ENCODE results near the gene AFAP1L2.

Gene AFAP1L2

GRCh38 chr10:114384181-114384580 lies 20.1 kb downstream of the AFAP1L2 start:
- Histone ChIP-seq H3K9me3 (ENCODE audit: control insufficient read depth, low read length) (no peaks in the 10 kb centered on the region), H3K4me3 (ENCODE audit: low read length) (no peak overlapping the region), H3K4me1 (ENCODE audit: control insufficient read depth, insufficient read depth, low read length) (no peaks in the 10 kb centered on the region), H3K9ac (ENCODE audit: low read length) (no peak overlapping the region), H3K27me3 (ENCODE audit: control insufficient read depth, insufficient read depth, low read length) (no peaks in the 10 kb centered on the region), H3K36me3 (ENCODE audit: control insufficient read depth, insufficient read depth, low read length) (no peaks in the 10 kb centered on the region)

- no peaks in the 10 kb centered on the region for H3K9me3 ChIP-seq (ENCODE audit: control insufficient read depth, low read length)
- no peak overlapping the region for H3K9ac ChIP-seq (ENCODE audit: low read length)
- H3K36me3 ChIP-seq (ENCODE audit: control insufficient read depth, insufficient read depth, low read length), result no peaks in the 10 kb centered on the region
- no peaks in the 10 kb centered on the region for H3K4me1 ChIP-seq (ENCODE audit: control insufficient read depth, insufficient read depth, low read length)
- no peak overlapping the region for H3K4me3 ChIP-seq (ENCODE audit: low read length)
- no peaks in the 10 kb centered on the region for H3K27me3 ChIP-seq (ENCODE audit: control insufficient read depth, insufficient read depth, low read length)
These were observed 23.5 kb downstream of the AFAP1L2 start for GRCh38 chr10:114380797-114381196.

GRCh38 chr10:114380060-114380459 lies 24.2 kb downstream of the AFAP1L2 start:
- Histone ChIP-seq H3K9ac (ENCODE audit: low read length) (no peak overlapping the region), H3K27me3 (ENCODE audit: control insufficient read depth, insufficient read depth, low read length) (no peaks in the 10 kb centered on the region), H3K36me3 (ENCODE audit: control insufficient read depth, insufficient read depth, low read length) (no peaks in the 10 kb centered on the region), H3K4me1 (ENCODE audit: control insufficient read depth, insufficient read depth, low read length) (no peaks in the 10 kb centered on the region), H3K9me3 (ENCODE audit: control insufficient read depth, low read length) (no peaks in the 10 kb centered on the region), H3K4me3 (ENCODE audit: low read length) (no peak overlapping the region)

GRCh38 chr10:114379631-114380041 lies 24.7 kb downstream of the AFAP1L2 start:
- Histone ChIP-seq H3K36me3 (ENCODE audit: control insufficient read depth, insufficient read depth, low read length) (no peaks in the 10 kb centered on the region), H3K9ac (ENCODE audit: low read length) (no peak overlapping the region), H3K4me1 (ENCODE audit: control insufficient read depth, insufficient read depth, low read length) (no peaks in the 10 kb centered on the region), H3K4me3 (ENCODE audit: low read length) (no peak overlapping the region), H3K9me3 (ENCODE audit: control insufficient read depth, low read length) (no peaks in the 10 kb centered on the region), H3K27me3 (ENCODE audit: control insufficient read depth, insufficient read depth, low read length) (no peaks in the 10 kb centered on the region)

- H3K4me1 ChIP-seq (ENCODE audit: control insufficient read depth, insufficient read depth, low read length), result peaks cover 3% of the 10 kb centered on the region
- no peaks in the 10 kb centered on the region for H3K9me3 ChIP-seq (ENCODE audit: control insufficient read depth, low read length)
- no peaks in the 10 kb centered on the region for H3K36me3 ChIP-seq (ENCODE audit: control insufficient read depth, insufficient read depth, low read length)
- H3K4me3 ChIP-seq (ENCODE audit: low read length), result no peak overlapping the region
- no peak overlapping the region for H3K9ac ChIP-seq (ENCODE audit: low read length)
- no peaks in the 10 kb centered on the region for H3K27me3 ChIP-seq (ENCODE audit: control insufficient read depth, insufficient read depth, low read length)
These were observed 27.8 kb downstream of the AFAP1L2 start for GRCh38 chr10:114376523-114376922.

GRCh38 chr10:114375047-114375446 lies 29.3 kb downstream of the AFAP1L2 start:
- Histone ChIP-seq H3K4me3 (ENCODE audit: low read length) (no peak overlapping the region), H3K9ac (ENCODE audit: low read length) (no peak overlapping the region), H3K9me3 (ENCODE audit: control insufficient read depth, low read length) (no peaks in the 10 kb centered on the region), H3K4me1 (ENCODE audit: control insufficient read depth, insufficient read depth, low read length) (peaks cover 3% of the 10 kb centered on the region), H3K36me3 (ENCODE audit: control insufficient read depth, insufficient read depth, low read length) (no peaks in the 10 kb centered on the region), H3K27me3 (ENCODE audit: control insufficient read depth, insufficient read depth, low read length) (no peaks in the 10 kb centered on the region)

GRCh38 chr10:114374053-114374791 lies 30.1 kb downstream of the AFAP1L2 start:
- no peak overlapping the region for H3K4me3 ChIP-seq (ENCODE audit: low read length)

GRCh38 chr10:114373631-114374030 lies 30.7 kb downstream of the AFAP1L2 start:
- no peak overlapping the region for H3K9ac ChIP-seq (ENCODE audit: low read length)
- no peaks in the 10 kb centered on the region for H3K9me3 ChIP-seq (ENCODE audit: control insufficient read depth, low read length)
- peaks cover 3% of the 10 kb centered on the region for H3K4me1 ChIP-seq (ENCODE audit: control insufficient read depth, insufficient read depth, low read length)
- H3K36me3 ChIP-seq (ENCODE audit: control insufficient read depth, insufficient read depth, low read length), result no peaks in the 10 kb centered on the region
- no peaks in the 10 kb centered on the region for H3K27me3 ChIP-seq (ENCODE audit: control insufficient read depth, insufficient read depth, low read length)
- H3K4me3 ChIP-seq (ENCODE audit: low read length), result no peak overlapping the region

More at GRCh38 chr10:114374053-114374791, 30.1 kb downstream of the AFAP1L2 start:
- H3K36me3 ChIP-seq (ENCODE audit: control insufficient read depth, insufficient read depth, low read length), result no peaks in the 10 kb centered on the region
- no peak overlapping the region for H3K9ac ChIP-seq (ENCODE audit: low read length)
- no peaks in the 10 kb centered on the region for H3K9me3 ChIP-seq (ENCODE audit: control insufficient read depth, low read length)
- H3K4me1 ChIP-seq (ENCODE audit: control insufficient read depth, insufficient read depth, low read length), result peaks cover 3% of the 10 kb centered on the region
- no peaks in the 10 kb centered on the region for H3K27me3 ChIP-seq (ENCODE audit: control insufficient read depth, insufficient read depth, low read length)

GRCh38 chr10:114372995-114373394 lies 31.3 kb downstream of the AFAP1L2 start:
- no peaks in the 10 kb centered on the region for H3K9me3 ChIP-seq (ENCODE audit: control insufficient read depth, low read length)
- peaks cover 3% of the 10 kb centered on the region for H3K4me1 ChIP-seq (ENCODE audit: control insufficient read depth, insufficient read depth, low read length)
- H3K4me3 ChIP-seq (ENCODE audit: low read length), result no peak overlapping the region
- no peaks in the 10 kb centered on the region for H3K36me3 ChIP-seq (ENCODE audit: control insufficient read depth, insufficient read depth, low read length)
- no peak overlapping the region for H3K9ac ChIP-seq (ENCODE audit: low read length)
- no peaks in the 10 kb centered on the region for H3K27me3 ChIP-seq (ENCODE audit: control insufficient read depth, insufficient read depth, low read length)

- H3K4me1 ChIP-seq (ENCODE audit: control insufficient read depth, insufficient read depth, low read length), result peaks cover 10% of the 10 kb centered on the region
These were observed 32.1 kb downstream of the AFAP1L2 start for GRCh38 chr10:114372179-114372578.

GRCh38 chr10:114370966-114371365 lies 33.3 kb downstream of the AFAP1L2 start:
- H3K9me3 ChIP-seq (ENCODE audit: control insufficient read depth, low read length), result no peaks in the 10 kb centered on the region
- H3K4me1 ChIP-seq (ENCODE audit: control insufficient read depth, insufficient read depth, low read length), result peaks cover 15% of the 10 kb centered on the region
- H3K27me3 ChIP-seq (ENCODE audit: control insufficient read depth, insufficient read depth, low read length), result no peaks in the 10 kb centered on the region
- H3K4me3 ChIP-seq (ENCODE audit: low read length), result no peak overlapping the region
- H3K9ac ChIP-seq (ENCODE audit: low read length), result no peak overlapping the region
- H3K36me3 ChIP-seq (ENCODE audit: control insufficient read depth, insufficient read depth, low read length), result no peaks in the 10 kb centered on the region

More at GRCh38 chr10:114372179-114372578, 32.1 kb downstream of the AFAP1L2 start:
- Histone ChIP-seq H3K9ac (ENCODE audit: low read length) (no peak overlapping the region), H3K27me3 (ENCODE audit: control insufficient read depth, insufficient read depth, low read length) (no peaks in the 10 kb centered on the region), H3K36me3 (ENCODE audit: control insufficient read depth, insufficient read depth, low read length) (no peaks in the 10 kb centered on the region), H3K4me3 (ENCODE audit: low read length) (no peak overlapping the region), H3K9me3 (ENCODE audit: control insufficient read depth, low read length) (no peaks in the 10 kb centered on the region)

- Histone ChIP-seq H3K9me3 (ENCODE audit: control insufficient read depth, low read length) (no peaks in the 10 kb centered on the region), H3K27me3 (ENCODE audit: control insufficient read depth, insufficient read depth, low read length) (no peaks in the 10 kb centered on the region), H3K36me3 (ENCODE audit: control insufficient read depth, insufficient read depth, low read length) (no peaks in the 10 kb centered on the region), H3K4me1 (ENCODE audit: control insufficient read depth, insufficient read depth, low read length) (peaks cover 15% of the 10 kb centered on the region), H3K9ac (ENCODE audit: low read length) (no peak overlapping the region), H3K4me3 (ENCODE audit: low read length) (no peak overlapping the region)
These were observed 34.1 kb downstream of the AFAP1L2 start for GRCh38 chr10:114370199-114370598.

- H3K9ac ChIP-seq (ENCODE audit: low read length), result no peak overlapping the region
- no peaks in the 10 kb centered on the region for H3K9me3 ChIP-seq (ENCODE audit: control insufficient read depth, low read length)
- H3K27me3 ChIP-seq (ENCODE audit: control insufficient read depth, insufficient read depth, low read length), result no peaks in the 10 kb centered on the region
- H3K36me3 ChIP-seq (ENCODE audit: control insufficient read depth, insufficient read depth, low read length), result no peaks in the 10 kb centered on the region
- H3K4me3 ChIP-seq (ENCODE audit: low read length), result no peak overlapping the region
- H3K4me1 ChIP-seq (ENCODE audit: control insufficient read depth, insufficient read depth, low read length), result peaks cover 12% of the 10 kb centered on the region
These were observed 36.3 kb downstream of the AFAP1L2 start for GRCh38 chr10:114368057-114368391.

Measured in mucosa of stomach (tissue), 1 donor.